ENCODE data around the gene SUZ12. TPM values are rescaled to one million over a fixed set of nuclear protein-coding genes. Genes with fewer than 3 reads are reported as not detected.
"Not testable (repeated sequence)": the region's sequence is repeated elsewhere in the genome, so short reads cannot be mapped to it uniquely, and the experiment has no call there.

Gene SUZ12
- total and polyA plus RNA-seq, 12 donors = 5.1 to 15.5 (median 14.0) TPM

DNA sequence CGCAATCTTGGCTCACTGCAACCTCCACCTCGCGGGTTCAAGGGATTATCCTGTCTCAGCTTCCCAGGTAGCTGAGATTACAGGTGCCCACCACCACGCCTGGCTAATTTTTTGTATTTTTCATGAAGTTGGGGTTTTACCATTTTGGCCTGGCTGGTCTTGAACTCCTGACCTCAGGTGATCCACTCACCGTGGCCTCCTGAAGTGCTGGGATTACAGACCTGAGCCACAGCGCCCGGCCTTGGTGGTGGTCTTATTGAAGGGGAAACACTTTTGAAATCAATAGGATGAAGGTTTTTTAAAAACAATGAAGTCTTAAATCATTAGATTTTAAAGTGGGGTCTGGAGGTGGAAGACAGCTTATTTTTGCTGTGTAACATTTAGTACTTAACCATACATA is 5.6 kb downstream of the SUZ12 start:
- intact Hi-C loops (cut with DNase I); H3K27ac ChIP-seq; DNase-seq; H3K4me3 ChIP-seq; ATAC-seq; H3K9me3 ChIP-seq; H3K27me3 ChIP-seq: not testable (repeated sequence)
- 96 to 97% methylated on average over 7 of the region's 7 CpGs for WGBS, 2 donors
- Histone ChIP-seq H3K36me3 (peaks cover 0 to 72% (median 6%) of the 10 kb centered on the region in 9 donors), H3K4me1 (peaks cover 0 to 18% (median 13%) of the 10 kb centered on the region in 9 donors)

DNA sequence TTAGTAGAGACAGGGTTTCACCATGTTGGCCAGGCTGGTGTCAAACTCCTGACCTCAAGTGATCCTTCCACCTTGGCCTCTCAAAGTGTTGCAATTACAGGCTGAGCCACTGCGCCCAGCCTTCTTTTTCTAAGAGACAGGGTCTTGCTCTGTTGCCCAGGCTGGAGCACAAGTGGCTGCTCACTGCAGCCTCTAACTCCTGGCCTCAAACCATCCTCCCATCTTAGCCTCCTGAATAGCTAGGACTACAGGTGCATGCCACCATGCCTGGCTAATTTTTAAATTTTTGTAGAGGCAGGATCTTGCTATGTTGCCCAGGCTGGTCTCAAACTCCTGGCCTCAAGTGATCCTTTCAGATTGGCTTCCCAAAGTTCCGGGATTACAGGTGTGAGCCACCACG is 15.1 kb downstream of the SUZ12 start:
- peaks cover 0 to 98% (median 11%) of the 10 kb centered on the region in 9 donors for H3K36me3 ChIP-seq
- H3K4me3 ChIP-seq; DNase-seq; H3K27me3 ChIP-seq; intact Hi-C loops (cut with DNase I); H3K27ac ChIP-seq; H3K4me1 ChIP-seq; ATAC-seq; H3K9me3 ChIP-seq: not testable (repeated sequence)
- 98 to 100% methylated on average over 3 of the region's 3 CpGs for WGBS, 2 donors

DNA sequence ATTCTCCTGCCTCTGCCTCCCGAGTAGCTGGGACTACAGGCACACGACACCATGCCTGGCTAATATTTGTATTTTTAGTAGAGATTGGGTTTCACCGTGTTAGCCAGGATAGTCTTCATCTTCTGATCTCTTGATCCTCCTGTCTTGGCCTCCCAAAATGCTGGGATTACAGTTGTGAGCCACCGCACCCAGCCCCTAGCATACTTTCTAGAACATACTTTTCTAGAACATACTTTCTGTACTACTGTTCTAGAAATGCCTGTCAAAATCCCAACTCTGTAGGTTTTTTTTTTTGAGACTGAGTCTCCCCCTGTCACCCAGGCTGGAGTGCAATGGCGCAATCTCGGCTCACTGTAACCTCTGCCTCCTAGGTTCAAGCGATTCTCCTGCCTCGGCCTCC is 27.3 kb downstream of the SUZ12 start:
- H3K4me1 ChIP-seq, H3K27ac ChIP-seq, H3K9me3 ChIP-seq, DNase-seq, H3K27me3 ChIP-seq, ATAC-seq, H3K4me3 ChIP-seq: not testable (repeated sequence)
- intact Hi-C loops (cut with DNase I) = loop anchor here in 2 of 10 donors (5.0 to 10.0 kb wide), 2 partner anchors 1207 to 1209 kb away; no protein-coding TSS in a partner anchor
- H3K36me3 ChIP-seq = peaks cover 0 to 96% (median 17%) of the 10 kb centered on the region in 9 donors
- 92 to 98% methylated on average over 8 of the region's 8 CpGs for WGBS, 2 donors

DNA sequence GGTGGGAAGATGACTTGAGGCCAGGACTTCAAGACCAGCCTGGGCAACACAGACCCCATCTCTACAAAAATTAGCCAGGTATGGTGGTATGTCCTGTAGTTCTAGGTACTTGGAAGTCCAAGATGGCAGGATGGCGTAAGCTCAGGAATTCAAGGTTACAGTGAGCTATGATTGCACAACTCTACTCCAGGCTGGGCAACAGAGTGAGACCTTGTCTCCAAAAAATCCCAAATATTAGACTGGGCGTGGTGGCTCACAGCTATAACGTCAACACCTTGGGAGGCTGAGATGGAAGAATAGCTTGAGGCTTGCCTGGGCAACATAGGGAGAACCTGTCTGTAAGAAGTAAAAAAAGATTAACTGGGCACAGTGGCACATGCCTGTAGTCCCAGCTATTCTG is 30.8 kb downstream of the SUZ12 start:
- no peaks in the 10 kb centered on the region for H3K9me3 ChIP-seq
- DNase-seq = no peak
- 97 to 98% methylated on average over 3 of the region's 3 CpGs for WGBS, 2 donors

DNA sequence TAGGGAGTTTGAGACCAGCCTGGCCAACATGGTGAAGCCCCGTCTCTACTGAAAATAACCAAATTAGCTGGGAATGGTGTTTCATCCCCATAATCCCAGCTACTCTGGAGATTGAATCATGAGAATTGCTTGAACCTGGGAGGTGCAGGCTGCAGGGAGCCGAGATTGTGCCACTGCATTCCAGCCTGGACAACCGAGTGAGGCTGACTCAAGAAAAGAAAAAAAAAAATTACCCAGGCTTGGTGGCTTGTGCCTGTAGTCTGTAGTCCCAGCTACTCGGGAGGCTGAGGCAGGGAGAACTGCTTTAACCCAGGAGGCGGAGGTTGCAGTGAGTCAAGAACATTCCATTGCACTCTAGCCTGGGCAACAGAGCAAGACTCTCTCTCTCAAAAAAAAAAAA is 33.6 kb downstream of the SUZ12 start:
- ATAC-seq; H3K4me1 ChIP-seq; intact Hi-C loops (cut with DNase I); DNase-seq; H3K27ac ChIP-seq; H3K9me3 ChIP-seq; H3K4me3 ChIP-seq; H3K27me3 ChIP-seq: not testable (repeated sequence)
- peaks cover 0 to 94% (median 25%) of the 10 kb centered on the region in 9 donors for H3K36me3 ChIP-seq
- WGBS, 2 donors = 81 to 87% methylated on average over 5 of the region's 5 CpGs

More for the DNA sequence above, 30.8 kb downstream of the SUZ12 start:
- intact Hi-C loops (cut with DNase I) = loop anchor here in 1 of 10 donors (10.0 kb wide), 1 partner anchor 1213 kb away; no protein-coding TSS in a partner anchor
- Histone ChIP-seq H3K36me3 (peaks cover 0 to 95% (median 17%) of the 10 kb centered on the region in 9 donors), H3K27ac (no peak overlapping the region), H3K4me3 (no peak overlapping the region), H3K27me3 (no peaks in the 10 kb centered on the region), H3K4me1 (no peaks in the 10 kb centered on the region)
- ATAC-seq = no peak
- TF ChIP-seq, protein P1, sequence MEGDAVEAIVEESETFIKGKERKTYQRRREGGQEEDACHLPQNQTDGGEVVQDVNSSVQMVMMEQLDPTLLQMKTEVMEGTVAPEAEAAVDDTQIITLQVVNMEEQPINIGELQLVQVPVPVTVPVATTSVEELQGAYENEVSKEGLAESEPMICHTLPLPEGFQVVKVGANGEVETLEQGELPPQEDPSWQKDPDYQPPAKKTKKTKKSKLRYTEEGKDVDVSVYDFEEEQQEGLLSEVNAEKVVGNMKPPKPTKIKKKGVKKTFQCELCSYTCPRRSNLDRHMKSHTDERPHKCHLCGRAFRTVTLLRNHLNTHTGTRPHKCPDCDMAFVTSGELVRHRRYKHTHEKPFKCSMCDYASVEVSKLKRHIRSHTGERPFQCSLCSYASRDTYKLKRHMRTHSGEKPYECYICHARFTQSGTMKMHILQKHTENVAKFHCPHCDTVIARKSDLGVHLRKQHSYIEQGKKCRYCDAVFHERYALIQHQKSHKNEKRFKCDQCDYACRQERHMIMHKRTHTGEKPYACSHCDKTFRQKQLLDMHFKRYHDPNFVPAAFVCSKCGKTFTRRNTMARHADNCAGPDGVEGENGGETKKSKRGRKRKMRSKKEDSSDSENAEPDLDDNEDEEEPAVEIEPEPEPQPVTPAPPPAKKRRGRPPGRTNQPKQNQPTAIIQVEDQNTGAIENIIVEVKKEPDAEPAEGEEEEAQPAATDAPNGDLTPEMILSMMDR (IDR thresholded peaks at IDR 0.05) = no peak

DNA sequence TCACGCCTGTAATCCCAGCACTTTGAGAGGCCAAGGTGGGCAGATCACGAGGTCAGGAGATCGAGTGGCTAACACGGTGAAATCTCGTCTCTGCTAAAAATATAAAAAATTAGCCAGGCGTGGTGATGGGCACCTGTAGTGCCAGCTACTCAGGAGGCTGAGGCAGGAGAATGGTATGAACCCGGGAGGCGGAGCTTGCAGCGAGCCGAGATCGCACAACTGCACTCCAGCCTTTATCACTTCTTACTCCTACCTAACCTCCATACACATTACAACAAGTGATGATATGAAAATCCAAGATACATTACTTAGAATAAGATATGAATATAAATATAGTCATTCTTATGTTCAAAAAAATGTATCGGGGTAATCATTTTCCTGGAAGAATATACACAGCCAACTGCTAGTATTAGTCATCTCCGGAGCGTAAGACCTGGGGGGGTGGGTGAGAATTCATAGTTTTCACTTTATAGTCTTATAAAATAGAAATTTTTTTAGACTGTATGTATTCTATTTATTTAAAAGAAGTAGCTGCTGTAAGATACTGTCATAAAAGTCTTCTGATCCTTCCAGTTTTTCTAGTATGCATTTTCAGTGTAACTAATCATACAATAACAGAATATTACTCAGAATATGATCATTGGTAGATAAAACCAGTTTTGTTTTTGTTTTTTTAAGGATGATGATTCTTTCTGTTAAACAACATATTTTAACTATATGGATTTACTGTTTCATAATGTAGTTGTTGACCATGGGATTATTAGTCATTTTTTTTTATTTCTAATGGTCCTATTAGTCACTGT is 37.7 kb downstream of the SUZ12 start:
- H3K27me3 ChIP-seq; ATAC-seq; H3K27ac ChIP-seq; H3K4me1 ChIP-seq; DNase-seq; H3K4me3 ChIP-seq; H3K9me3 ChIP-seq; intact Hi-C loops (cut with DNase I): not testable (repeated sequence)
- 95 to 98% methylated on average over 14 of the region's 14 CpGs for WGBS, 2 donors
- H3K36me3 ChIP-seq = peaks cover 0 to 94% (median 29%) of the 10 kb centered on the region in 9 donors

DNA sequence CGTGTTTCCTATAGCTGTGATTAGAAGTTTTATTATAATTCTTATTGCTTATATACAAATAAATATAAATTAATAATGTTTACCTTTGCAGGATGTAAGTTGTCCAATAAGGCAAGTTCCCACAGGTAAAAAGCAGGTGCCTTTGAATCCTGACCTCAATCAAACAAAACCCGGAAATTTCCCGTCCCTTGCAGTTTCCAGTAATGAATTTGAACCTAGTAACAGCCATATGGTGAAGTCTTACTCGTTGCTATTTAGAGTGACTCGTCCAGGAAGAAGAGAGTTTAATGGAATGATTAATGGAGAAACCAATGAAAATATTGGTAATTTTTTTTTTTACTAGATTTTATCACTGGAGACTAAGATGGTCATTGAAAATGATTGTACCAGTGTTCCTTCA is 38.6 kb downstream of the SUZ12 start:
- peaks cover 0 to 92% (median 31%) of the 10 kb centered on the region in 9 donors for H3K36me3 ChIP-seq
- 83 to 93% methylated on average over 5 of the region's 5 CpGs for WGBS, 2 donors

DNA sequence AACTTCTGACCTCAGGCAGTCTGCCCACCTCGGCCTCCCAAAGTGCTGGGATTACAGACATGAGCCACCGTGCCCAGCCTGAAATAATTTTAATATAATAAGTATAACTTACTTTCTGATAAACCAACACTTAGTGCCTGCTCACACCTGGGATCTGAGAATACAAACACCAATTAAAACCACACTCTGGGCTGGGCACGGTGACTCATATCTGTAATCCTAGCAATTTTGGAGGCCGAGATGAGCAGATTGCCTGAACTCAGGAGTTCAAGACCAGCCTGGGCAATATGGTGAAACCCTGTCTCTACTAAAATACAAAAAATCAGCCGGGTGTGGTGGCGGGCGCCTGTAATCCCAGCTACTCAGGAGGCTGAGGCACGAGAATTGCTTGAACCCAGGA is 55.0 kb downstream of the SUZ12 start:
- H3K27me3 ChIP-seq; H3K27ac ChIP-seq; H3K9me3 ChIP-seq; H3K4me3 ChIP-seq; intact Hi-C loops (cut with DNase I); DNase-seq; ATAC-seq; H3K4me1 ChIP-seq: not testable (repeated sequence)
- peaks cover 0 to 100% (median 72%) of the 10 kb centered on the region in 9 donors for H3K36me3 ChIP-seq
- WGBS, 2 donors = 96 to 97% methylated on average over 8 of the region's 8 CpGs

More for the DNA sequence above, 38.6 kb downstream of the SUZ12 start:
- intact Hi-C loops (cut with DNase I); H3K27ac ChIP-seq; H3K9me3 ChIP-seq; H3K4me3 ChIP-seq; H3K4me1 ChIP-seq; DNase-seq; H3K27me3 ChIP-seq; ATAC-seq: not testable (repeated sequence)
